Stimulated activated CD8-positive, alpha-beta memory T cell treated with anti-CD3 and anti-CD28 coated beads, Interleukin-12 subunit alpha, Interleukin-12 subunit beta, amount 100 ng/mL, for 24 hours (primary cell): Measurements from ENCODE around the gene ITIH5.

ENCODE experiments used
- DNase-seq: peaks from one replicate; pipeline ENCODE4 v3.0.0-alpha.2; 2020; ENCODE audit errors: extremely low read depth

ITIH5 gene

DNA sequence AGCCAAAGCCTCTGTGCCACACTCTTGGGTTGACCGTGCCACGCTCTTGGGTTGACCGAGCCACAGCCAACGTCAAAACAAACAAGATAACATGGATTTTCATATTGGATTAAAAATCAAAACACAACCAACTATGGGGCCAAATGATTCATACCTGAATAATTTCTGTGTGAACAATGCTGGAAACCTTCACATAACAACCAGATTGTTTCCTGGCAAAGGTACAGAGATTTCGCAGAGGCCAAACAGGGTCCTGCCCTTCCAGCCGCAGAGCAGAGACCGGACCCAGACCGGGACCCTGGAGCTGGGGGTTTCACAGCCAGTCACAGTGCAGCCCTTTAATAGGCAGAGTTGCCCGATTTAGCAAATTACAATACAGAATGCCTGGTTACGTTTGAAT, 40.5 kb downstream of the ITIH5 start:
- no peak for DNase-seq

DNA sequence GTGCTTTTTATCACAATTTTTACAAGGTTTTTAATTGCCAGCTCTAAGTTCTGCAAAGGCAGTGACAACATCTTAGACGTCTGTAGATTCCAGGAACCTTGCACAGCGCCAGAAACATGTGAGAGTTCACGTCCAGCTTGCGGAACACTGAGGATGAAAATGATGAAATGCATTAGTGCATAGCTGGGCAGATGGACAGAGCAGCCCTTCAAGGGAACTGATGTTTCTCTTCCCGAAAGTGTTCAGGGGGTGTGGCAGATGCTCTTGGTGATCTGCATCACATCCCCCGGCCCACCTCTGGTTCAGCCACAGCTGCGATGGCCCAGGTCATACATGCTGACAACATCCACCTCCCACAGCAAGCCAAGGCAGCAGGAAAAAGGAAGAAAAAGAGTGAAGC, 40.9 kb downstream of the ITIH5 start:
- no peak for DNase-seq

DNA sequence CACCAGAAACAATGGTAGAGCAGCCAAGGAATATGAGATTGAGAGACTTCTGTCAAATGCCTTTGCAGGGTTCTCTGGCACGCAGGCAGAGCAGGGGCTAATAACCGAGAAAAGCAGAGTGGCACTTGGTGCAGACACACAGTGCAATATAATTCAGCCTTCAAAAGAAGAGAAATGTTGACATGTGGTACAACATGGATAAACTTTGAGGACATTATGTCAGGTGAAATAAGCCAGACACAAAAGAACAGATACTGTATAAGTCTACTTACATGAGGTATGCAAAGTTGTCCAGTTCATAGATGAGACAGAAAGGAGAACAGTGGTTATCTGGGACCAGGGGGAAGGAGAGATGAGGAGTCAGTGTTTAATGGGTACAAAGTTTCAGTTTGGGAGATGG, 41.8 kb downstream of the ITIH5 start:
- no peak for DNase-seq

DNA sequence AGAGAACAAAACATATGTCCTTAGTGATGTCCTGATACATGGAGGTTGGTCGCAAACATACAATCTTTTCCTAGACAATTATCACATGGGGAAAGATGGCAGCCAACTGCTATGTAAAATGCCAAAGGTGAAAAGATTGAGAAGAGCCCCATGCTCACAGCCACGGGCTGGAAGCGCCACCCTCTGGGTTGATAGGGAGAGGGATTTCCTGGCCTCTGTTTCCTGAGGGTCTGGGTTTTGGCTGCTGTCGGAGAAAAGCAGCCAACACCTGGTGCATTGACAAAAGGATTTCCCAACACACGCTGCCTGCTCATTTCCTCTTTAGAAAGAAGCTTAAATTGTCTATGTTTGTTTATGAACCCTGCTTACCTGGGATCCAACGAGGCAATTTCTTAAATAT, 43.8 kb downstream of the ITIH5 start:
- DNase-seq = no peak

DNA sequence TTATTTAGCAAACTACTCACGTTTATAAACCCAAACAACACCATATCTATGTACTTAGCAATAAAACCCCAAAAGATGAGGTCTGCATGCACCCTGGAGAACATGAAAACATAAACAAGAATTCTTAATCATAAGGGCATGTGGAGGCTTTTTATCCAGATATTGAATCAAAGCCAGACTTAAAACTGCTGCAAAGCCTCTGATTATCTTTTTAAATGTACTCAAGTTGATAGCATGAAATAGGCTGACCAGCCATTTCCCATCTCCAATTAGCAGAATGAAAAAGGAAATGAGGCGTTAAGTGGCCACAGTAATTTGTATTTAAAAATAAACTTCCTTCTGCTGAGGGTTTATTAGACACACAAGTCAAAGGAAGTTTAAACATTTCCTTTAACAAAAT, 48.3 kb downstream of the ITIH5 start:
- no peak for DNase-seq

DNA sequence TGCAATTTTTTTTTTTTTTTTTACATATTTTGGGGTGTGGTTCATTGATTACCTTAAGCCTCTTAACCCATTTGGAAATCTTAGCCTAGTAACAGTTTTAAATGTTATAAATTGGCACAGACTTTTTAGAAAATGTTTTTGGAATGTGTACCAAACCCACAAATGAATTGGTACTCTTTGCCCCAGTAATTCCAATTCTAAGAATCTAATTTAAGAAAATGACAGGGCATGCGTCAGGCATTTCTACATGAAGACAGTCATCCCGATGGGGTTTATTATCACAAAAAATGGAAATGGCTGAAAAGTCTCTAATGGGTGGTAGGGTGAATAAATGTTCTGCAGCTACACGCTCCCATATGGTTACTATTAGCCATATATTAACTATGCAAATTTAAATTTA, 54.9 kb downstream of the ITIH5 start:
- DNase-seq = no peak

DNA sequence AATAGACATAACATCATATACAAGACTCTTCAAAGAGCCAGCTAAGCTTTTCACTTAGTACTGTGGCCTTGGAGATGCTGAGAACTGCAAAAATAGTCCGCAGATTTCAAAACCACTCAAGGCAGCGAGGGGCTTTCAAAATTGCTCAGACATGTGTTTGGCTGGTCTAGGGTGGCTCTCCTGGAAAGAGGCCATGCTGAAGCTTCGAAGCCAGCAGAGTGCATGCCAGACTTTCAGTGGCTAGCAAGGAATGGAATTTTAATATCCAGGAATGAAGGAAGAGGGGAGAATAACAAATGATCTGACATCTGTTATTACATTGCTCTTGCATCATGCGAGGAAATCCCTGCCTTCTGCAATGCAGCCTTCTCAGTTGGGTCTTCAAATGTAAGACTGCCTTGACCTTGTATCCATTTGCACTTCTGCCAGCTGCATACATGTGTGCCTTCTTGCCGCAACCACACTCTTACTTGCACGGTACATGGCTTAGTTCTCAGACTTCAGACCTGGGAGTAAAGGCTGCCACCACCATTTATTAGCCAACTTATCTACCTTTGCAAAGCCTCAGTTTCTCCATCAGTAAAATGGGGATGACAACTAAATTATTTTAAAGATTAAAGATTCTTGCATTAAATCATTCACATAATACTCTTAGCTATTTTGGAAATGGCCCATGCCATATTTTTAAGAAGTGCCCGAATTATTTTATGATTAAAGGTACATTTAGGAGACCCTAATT, 55.9 kb downstream of the ITIH5 start:
- DNase-seq = no peak

DNA sequence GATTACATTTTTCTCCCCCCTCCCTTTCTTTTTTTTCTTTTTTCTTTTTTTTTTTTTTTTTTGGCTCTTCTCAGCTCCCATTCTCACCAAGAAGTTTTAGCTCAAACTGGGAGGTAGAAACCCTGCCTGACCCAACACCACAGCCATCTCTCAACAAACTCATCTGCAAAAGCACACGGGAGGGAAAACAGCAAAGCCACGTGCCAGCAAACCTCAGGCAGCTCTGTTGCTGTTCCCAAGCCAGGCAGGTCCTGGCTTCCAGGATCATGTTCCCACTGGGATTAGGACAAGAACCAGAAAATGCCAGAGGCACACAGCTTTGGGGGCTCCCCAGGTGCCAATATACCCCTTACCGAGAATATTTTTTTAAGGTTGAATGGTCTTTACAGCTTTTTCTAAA, 56.7 kb downstream of the ITIH5 start:
- no peak for DNase-seq

DNA sequence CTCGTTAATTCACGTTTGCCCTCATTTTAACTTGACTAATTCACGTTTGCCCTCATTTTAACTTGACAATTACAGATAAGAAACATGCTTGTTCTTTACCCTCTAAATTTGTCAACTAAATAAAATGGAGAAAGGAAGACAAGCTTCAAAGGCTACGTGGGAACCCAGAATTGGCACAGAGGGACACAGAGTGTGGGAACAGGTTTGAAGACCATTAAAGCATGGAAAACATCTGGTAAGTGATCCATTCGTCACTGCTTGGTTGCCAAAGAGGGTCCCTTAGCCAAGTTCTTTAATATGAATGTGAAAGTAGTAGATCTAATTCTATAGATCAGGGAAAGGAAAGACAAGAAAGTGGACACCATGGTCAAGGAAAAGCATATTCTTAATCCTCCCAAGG, 57.2 kb downstream of the ITIH5 start:
- DNase-seq = no peak

DNA sequence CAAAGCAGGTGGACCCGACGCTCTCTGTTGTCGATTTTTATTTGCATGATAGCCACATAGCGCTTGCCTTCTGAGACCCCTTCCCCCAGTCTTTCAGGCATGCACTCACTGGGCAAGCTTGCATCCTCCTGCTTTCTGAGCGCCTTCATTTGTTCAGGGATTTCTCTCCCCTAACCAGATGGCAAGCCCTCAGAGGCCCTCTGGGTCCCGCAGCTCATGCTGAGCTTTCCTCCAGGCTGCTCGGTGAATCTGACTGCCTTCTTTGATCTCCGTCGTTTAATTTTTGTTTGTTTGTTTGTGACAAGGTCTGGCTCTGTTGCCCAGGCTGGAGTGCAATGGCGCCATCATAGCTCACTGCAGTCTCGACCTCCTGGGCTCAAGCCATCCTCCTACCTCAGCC, 58.8 kb downstream of the ITIH5 start:
- no peak for DNase-seq

DNA sequence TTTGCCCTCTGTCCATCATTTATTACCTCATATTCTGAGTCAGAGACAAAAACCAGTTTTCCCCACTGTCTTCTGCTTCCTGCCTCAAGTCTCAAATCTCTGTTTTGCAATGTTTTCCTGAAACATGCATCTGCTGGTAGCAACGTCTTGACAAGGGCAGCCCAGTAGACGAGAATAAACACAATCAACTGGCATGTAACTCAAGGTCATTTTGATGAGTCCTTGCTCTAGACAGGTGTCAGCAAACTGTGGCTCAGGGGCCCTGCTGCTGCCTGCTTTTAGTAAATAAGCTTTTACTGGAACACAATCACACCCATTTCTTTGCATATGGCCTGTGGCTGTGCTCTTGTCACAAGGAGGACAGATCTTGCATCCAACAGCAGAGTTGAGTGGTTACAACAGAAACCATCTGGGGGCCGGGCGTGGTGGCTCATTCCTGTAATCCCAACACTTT, 59.8 kb downstream of the ITIH5 start:
- DNase-seq = no peak

DNA sequence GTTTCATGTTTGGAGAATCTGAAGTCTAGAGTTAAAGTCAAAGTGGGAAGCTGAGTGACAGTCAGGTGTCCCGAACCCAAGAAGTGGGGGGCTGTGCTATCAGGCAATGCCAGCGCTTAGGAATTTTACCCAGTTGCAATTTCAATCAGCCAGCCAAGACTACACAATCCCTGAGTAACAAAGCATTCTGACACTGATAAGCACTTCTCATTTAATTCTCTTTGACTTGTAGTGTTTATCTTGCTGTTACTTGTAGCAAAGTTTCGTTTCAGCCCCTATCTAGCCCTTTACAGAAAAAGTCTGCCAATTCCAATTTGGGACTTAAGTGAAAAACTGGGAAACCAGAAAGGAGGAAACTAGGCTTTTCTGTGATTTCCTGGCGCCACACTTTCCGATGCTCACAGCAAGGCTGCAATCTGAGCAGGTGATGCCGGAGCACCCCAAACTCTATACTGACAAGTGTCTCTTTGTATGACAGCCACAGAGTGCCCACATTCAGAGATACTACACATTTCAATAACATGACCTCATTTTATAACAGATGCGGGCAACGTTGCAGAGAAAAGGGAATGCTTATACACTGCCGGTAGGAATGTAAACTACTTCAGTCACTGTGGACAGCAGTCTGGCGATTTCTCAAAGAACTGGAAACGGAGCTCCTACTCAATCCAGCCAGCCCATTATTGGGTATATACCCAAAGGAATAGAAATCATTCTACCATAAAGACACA, 61.0 kb downstream of the ITIH5 start:
- DNase-seq = no peak

DNA sequence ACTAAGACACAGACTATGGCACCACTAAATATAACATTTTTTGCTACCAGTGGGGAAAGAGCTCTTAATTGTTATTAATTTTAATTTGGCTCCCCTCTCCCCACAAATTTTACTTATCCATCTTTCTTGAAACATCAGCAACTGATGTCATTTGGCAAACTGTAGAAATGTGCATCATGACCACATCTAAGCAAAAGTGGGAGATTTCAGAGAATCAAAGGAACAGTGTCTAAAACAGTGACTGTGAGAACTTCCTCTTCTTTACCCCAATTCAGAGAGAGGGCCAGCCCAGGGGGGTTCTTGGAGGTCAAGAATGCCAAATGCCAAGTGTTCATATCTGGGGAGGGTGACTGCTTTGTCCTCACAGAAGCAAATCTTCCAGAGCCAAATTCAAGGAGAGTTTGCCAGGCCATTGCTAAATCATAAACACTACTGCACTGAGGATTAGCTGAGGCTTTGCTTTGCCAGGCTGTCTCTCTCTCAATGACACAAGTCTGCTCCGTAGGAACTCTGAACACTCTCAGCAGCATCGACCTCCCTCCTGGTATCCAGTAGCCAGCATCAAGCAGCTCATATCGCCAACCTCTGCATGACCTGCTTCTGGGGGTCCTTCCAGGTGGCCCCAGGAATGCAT, 65.6 kb downstream of the ITIH5 start:
- no peak for DNase-seq

DNA sequence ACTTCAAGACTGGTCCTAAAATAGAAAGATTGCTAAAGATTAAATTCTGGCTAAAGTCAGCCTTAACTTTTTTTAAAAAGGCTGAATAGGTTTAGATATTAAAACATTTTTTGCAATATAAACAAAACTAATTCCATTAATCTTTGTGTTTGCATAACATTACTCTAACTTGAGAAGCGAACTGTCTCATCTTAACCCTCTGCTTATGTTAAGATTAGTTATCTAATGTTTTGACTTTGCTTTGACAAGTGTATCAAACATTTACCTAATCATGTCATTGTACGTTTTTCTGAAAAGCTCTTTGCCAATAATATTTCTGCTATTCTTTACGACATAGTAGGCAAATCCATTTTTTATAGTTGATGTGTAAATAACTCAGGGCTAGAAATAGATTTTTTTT, 68.0 kb downstream of the ITIH5 start:
- DNase-seq = no peak

DNA sequence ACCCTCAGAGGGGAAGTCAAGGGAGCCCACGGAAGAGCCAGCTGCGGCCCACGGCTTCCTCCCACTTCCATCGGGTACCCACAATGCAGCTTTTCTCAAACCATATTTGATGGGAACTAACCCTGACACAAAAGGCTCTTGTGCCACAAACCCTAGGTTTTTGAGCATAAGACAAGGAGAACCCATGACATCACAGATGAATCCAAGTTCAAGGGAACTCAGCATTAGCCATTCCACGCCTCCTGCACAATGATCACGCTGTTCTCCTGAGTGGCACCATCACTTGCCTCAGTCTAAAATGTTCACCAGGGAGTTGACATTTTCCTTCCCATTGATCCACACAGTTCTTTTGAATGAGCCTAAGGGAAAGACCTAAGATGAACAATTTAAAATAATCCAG, 70.4 kb downstream of the ITIH5 start:
- DNase-seq = no peak

DNA sequence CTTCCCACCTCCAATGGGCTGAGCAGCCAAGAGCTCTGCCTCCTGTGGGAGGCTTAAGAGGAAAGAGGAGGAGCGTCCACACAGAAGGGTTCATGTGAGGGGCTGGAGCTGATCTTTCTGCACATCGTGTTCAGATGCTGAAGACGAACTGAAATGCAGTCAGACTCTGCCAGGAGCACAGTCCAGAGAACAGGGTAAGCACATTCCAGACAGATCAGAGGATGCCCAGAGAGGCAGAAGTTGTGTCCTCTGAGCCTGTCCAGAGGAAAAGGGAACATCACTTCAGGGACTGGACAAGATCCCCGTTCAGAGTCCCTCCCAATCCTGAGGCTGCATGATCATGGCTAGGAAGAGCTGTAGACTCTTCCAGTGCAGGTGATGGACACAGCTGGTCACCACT, 72.9 kb downstream of the ITIH5 start:
- DNase-seq = no peak

DNA sequence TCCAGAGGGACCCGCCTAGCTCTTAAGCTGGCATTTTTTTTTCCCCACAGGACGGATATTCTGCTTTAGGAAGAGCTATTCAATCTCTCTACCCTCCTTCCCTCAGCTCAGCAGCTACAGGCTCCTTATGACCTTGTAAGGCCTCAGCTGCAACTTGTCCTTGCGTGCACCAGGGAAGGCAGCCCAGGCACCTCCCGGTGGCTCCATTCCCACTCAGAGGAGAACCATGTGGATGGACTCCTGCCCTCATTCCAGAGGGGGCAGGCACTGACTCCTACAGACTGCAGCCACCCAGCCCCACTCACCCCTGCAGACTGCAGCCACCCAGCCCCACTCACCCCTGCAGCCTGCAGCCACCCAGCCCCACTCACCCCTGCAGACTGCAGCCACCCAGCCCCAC, 73.7 kb downstream of the ITIH5 start:
- DNase-seq = no peak

DNA sequence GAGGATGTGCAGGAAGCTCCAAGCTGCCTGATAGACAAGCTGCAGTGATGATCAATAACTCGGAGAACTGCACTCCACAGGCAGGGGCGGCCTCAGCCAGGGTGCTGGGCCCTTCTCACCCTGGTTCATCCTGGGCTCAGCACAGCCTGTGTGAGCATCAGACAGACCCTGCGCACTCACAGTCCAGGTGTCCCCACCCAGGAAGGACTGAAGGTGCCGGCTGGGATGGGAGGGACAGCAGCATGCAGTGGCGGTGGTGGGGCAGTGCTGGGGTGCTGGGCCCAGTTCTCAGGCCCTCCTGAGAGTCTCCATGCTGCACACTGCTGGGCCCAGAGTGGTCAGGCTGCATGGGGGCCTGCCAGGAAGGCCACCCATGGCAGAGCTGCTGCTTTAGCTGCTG, 74.1 kb downstream of the ITIH5 start:
- no peak for DNase-seq

DNA sequence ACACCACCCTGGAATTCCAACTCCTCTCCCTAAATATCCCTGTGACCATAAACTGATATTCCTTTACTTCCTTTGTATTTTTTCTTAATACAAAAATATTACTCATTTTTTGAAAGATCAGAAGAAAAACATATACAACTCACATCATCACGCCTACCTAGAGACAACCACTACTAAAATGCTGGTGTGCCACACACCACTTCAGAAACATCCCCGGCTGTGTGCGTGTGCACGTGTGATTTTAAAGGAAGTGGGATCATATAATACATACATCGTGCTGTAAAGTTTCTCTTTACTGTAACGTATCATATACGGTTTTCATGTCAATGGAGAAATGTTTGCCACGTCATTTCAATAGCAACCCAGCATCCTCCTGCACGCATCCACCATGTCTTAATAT, 76.5 kb downstream of the ITIH5 start:
- no peak for DNase-seq

DNA sequence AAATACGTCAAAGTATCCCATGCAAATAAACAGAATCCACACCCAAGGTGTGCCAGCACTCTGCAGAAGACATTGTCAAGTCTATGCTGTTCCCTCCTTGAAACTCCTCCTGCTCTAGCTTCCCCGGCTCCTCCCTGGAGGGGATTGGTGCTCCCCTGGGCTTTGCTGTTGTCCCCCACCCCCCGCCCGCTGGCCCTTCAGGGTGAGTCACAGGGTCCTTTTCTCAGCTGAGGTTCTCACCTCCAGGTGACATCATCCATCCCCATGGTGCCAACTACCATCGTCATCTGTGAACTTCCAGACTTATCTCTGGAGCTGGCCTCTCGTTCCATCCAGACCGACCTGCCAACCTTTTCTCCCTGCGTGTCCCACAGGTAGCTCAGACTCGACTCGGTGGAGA, 77.0 kb downstream of the ITIH5 start:
- DNase-seq = no peak

DNA sequence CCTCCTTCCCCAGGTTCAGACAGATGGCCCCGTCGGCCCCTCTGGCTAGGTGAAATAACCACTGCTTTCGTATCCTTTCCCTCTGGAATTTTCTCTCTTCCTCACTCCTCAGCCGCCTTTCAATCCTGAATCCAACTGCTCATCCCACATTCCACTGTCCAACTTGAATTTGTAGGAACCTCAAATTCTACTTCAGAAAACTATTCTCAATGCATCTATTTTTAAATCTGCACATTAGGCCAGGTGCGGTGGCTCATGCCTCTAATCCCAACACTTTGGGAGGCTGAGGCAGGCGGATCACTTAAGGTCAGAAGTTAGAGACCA, 78.9 kb downstream of the ITIH5 start:
- DNase-seq = no peak

DNA sequence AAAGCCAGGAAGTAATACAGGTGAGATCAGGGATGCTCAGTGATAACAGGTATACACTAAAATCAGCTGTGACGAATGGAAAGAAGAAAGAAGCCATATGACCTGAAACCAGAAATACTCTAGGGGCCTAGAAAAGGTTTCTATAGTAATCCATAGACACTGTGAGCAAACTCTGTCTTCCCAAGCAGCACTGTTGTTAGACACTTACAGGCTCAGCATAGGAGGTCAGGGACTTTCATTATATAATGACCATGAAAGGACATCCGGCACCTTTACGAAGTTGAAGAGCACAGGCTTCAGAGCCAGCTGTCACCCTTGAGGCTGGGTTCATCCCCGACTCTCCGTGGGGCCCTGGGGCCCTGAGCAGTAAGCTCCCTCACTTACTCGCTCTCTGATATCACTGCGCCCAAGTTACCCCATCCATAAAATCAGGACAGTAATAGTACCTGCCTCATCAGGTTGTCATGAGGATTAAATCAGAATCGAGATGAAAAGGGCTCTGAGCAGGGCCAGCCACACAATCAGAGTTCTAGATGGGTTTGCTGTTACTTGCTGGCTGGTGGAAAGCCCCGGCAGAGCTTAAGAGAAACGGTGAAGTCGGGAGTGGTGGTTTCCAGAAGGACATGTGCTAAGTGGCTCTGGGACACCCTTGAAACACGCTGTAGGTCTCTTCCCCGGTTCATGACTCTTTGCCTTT, 79.5 kb downstream of the ITIH5 start:
- DNase-seq = no peak

DNA sequence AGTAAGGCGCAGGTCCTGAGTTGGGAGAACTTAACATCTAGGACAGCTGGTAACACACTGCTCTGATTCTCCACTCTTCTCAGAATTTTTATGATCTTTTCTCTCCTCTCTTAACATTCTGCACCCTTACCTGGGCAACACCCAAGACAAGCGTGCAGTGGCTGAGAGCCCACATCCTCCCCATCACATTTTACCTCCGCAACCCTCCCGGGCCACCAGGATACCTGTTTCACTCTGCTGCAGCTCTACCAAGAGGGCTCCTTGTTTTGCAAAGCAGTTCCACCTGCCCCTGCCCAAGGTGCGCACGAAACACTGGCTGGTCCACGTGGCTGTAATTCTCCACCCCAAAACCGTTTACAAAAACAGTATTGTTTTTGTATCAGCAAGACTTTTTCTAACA, 81.5 kb downstream of the ITIH5 start:
- DNase-seq = no peak
